ENCODE measurements around the gene SLC16A3. TPM values are rescaled to one million over a fixed set of nuclear protein-coding genes. Genes with fewer than 3 reads are reported as not detected.
A peak's percentile ranks its signal among the peaks of the same experiment; 100 is the strongest.

Gene SLC16A3
- total RNA-seq, 1 donor from 2014 or later, result 253 TPM

GRCh38 chr17:82231562-82232321 is 2.9 kb downstream of the SLC16A3 start:
- Histone ChIP-seq H3K36me3 (peaks cover 1 to 2% of the 10 kb centered on the region in 2 donors), H3K27me3 (no peaks in the 10 kb centered on the region), H3K4me1 (peaks cover 19 to 26% of the 10 kb centered on the region in 2 donors), H3K9me3 (no peaks in the 10 kb centered on the region), H3K4me3 (peak overlapping the region; percentile 55 to 70), H3K27ac (peak overlapping the region; percentile 79 to 85)
- intact Hi-C loops (cut with DNase I), result loop anchor here (2.0 kb wide), 1 partner anchor 19 kb away; the partner anchor contains the start of gene CCDC57
- no peak for TF ChIP-seq CTCF (IDR thresholded peaks at IDR 0.05)
- DNase-seq (ENCODE audit: low spot score in 2 of 2), result peak; percentile 54 to 85

GRCh38 chr17:82232322-82232820 is 3.5 kb downstream of the SLC16A3 start:
- Histone ChIP-seq H3K9me3 (no peaks in the 10 kb centered on the region), H3K4me3 (no peak overlapping the region), H3K36me3 (peaks cover 8 to 9% of the 10 kb centered on the region in 2 donors), H3K27ac (peak overlapping the region; percentile 79 to 85), H3K27me3 (no peaks in the 10 kb centered on the region), H3K4me1 (peaks cover 19 to 26% of the 10 kb centered on the region in 2 donors)
- intact Hi-C loops (cut with DNase I), result no loop called here
- peak in 1 of 2 donors; percentile 66 for DNase-seq (ENCODE audit: low spot score in 2 of 2)
- TF ChIP-seq CTCF (IDR thresholded peaks at IDR 0.05), result no peak

- H3K27me3 ChIP-seq, result no peaks in the 10 kb centered on the region
- H3K36me3 ChIP-seq, result peaks cover 14 to 15% of the 10 kb centered on the region in 2 donors
- peak overlapping the region in 1 of 2 donors; percentile 7 for H3K27ac ChIP-seq
- H3K4me1 ChIP-seq, result peaks cover 19 to 27% of the 10 kb centered on the region in 2 donors
- DNase-seq (ENCODE audit: low spot score in 2 of 2), result no peak
- no peaks in the 10 kb centered on the region for H3K9me3 ChIP-seq
- intact Hi-C loops (cut with DNase I), result no loop called here
- H3K4me3 ChIP-seq, result no peak overlapping the region
- no peak for TF ChIP-seq CTCF (IDR thresholded peaks at IDR 0.05)
Observed at GRCh38 chr17:82232876-82233785, 4.3 kb downstream of the SLC16A3 start.

- Histone ChIP-seq H3K36me3 (peaks cover 17 to 24% of the 10 kb centered on the region in 2 donors), H3K9me3 (no peaks in the 10 kb centered on the region), H3K27ac (no peak overlapping the region), H3K27me3 (no peaks in the 10 kb centered on the region), H3K4me1 (peaks cover 22 to 29% of the 10 kb centered on the region in 2 donors), H3K4me3 (no peak overlapping the region)
- intact Hi-C loops (cut with DNase I), result no loop called here
- DNase-seq (ENCODE audit: low spot score in 2 of 2), result no peak
- no peak for TF ChIP-seq CTCF (IDR thresholded peaks at IDR 0.05)
Observed at GRCh38 chr17:82234211-82235055, 5.6 kb downstream of the SLC16A3 start.

Data from ascending aorta (tissue), 2 donors.